ENCODE results near the gene TYMS.

Gene TYMS

GRCh38 chr18:647304-647703 is 10.1 kb upstream of the TYMS start:
- DNase-seq (ENCODE audit: low read depth) = no peak

- DNase-seq (ENCODE audit: low read depth) = no peak
Observed at GRCh38 chr18:649341-649740, 8.1 kb upstream of the TYMS start.

- no peak for DNase-seq (ENCODE audit: low read depth)
Observed at GRCh38 chr18:650428-650858, 7.0 kb upstream of the TYMS start.

- no peak for DNase-seq (ENCODE audit: low read depth)
Observed at GRCh38 chr18:652131-652530, 5.3 kb upstream of the TYMS start.

- no peak for DNase-seq (ENCODE audit: low read depth)
Observed at GRCh38 chr18:653512-653911, 3.9 kb upstream of the TYMS start.

- DNase-seq (ENCODE audit: low read depth) = no peak
Observed at GRCh38 chr18:654601-655000, 2.9 kb upstream of the TYMS start.

- DNase-seq (ENCODE audit: low read depth) = no peak
Observed at GRCh38 chr18:655445-655844, 2.0 kb upstream of the TYMS start.

GRCh38 chr18:658001-658946 is 821 bp downstream of the TYMS start:
- peak; percentile 17 for DNase-seq (ENCODE audit: low read depth)

GRCh38 chr18:658947-659533 is 1.6 kb downstream of the TYMS start:
- no peak for DNase-seq (ENCODE audit: low read depth)

GRCh38 chr18:659597-659996 is 2.1 kb downstream of the TYMS start:
- DNase-seq (ENCODE audit: low read depth) = no peak

- DNase-seq (ENCODE audit: low read depth) = no peak
Observed at GRCh38 chr18:662197-662596, 4.7 kb downstream of the TYMS start.

GRCh38 chr18:666177-666576 is 8.7 kb downstream of the TYMS start:
- DNase-seq (ENCODE audit: low read depth) = no peak

GRCh38 chr18:666628-667027 is 9.2 kb downstream of the TYMS start:
- no peak for DNase-seq (ENCODE audit: low read depth)

GRCh38 chr18:668260-668659 is 10.8 kb downstream of the TYMS start:
- no peak for DNase-seq (ENCODE audit: low read depth)

- no peak for DNase-seq (ENCODE audit: low read depth)
Observed at GRCh38 chr18:669077-669476, 11.6 kb downstream of the TYMS start.

- no peak for DNase-seq (ENCODE audit: low read depth)
Observed at GRCh38 chr18:670522-670921, 13.1 kb downstream of the TYMS start.

- DNase-seq (ENCODE audit: low read depth) = no peak
Observed at GRCh38 chr18:671405-671804, 14.0 kb downstream of the TYMS start.

- no peak for DNase-seq (ENCODE audit: low read depth)
Observed at GRCh38 chr18:673317-673716, 15.9 kb downstream of the TYMS start.

- DNase-seq (ENCODE audit: low read depth) = no peak
Observed at GRCh38 chr18:673769-674168, 16.3 kb downstream of the TYMS start.

- DNase-seq (ENCODE audit: low read depth) = no peak
Observed at GRCh38 chr18:675307-675706, 17.9 kb downstream of the TYMS start.

- no peak for DNase-seq (ENCODE audit: low read depth)
Observed at GRCh38 chr18:676069-676468, 18.6 kb downstream of the TYMS start.

GRCh38 chr18:676736-677135 is 19.3 kb downstream of the TYMS start:
- DNase-seq (ENCODE audit: low read depth) = no peak

- no peak for DNase-seq (ENCODE audit: low read depth)
Observed at GRCh38 chr18:677145-677544, 19.7 kb downstream of the TYMS start.

GRCh38 chr18:677951-678381 is 20.5 kb downstream of the TYMS start:
- DNase-seq (ENCODE audit: low read depth) = no peak

Data from activated T-helper 9 cell treated with anti-CD3 and anti-CD28 coated beads, Interleukin-2, amount 50 U/mL, for 16 hours (primary cell).